ENCODE results near the gene BAHCC1.

The BAHCC1 gene

GRCh38 chr17:81367171-81367570, 28.1 kb upstream of the BAHCC1 start:
- DNase-seq (ENCODE audit: low spot score), result no peak

DNA sequence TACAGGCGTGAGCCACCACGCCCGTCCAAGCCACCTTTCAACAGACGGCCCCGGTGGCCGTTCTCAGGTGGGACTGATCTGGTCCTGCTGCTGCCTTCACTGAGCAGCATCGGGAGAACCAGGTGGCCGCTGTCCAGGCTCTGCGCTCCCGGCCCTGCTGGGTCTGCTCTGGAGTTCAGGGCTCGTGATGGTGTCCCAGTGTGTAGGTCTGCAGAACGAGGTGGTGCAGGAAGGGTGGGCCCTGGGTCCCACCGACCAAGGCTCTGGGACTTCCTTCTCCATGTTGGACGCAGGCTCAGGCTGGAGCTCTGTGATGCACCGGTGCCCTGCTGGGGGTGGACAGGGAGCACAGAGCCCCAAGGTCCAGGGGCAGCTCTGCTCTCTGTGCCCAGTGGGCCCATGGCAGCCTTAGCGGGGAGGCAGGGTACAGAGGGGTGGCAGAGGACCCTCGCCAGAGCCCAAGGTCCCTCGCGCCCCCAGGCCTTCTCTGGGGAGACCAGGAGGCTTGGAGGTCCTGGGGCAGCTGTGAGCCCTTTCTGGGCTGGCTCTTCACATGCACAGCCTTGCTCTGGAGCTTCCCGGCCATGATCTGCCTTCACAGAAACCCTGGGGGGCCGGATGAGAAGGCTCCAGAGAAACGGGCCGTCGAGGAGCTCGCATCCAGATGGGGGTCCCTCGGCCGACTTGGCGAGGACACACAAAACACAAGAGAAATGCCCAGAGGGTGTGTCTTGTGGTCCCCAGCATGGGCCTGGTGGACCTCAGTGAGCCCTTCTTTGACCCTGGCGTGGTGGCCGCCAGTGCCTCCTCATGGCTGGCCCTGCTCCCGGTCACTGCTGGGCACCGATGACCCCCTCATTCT, 26.9 kb upstream of the BAHCC1 start:
- DNase-seq (ENCODE audit: low spot score), result peak; percentile 63

DNA sequence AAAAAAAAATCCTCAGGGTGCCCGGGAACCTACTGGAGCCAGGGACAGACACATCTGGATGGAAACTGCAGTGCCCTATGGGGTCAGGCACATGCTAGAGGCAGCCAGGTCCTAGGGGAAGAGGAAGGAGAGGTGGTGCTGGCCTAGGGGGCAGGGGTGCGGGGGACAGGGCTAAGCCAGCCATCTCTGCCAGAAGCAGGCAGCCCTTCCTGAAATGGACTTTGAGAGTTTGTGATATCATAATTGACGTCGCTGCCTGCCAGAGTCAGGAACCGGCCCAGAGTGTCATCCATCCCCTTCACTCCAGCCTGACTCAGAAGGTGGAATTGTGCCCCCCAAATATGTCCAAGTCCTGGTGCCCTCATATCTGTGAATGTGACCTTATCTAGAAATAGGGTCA, 25.0 kb upstream of the BAHCC1 start:
- no peak for DNase-seq (ENCODE audit: low spot score)

DNA sequence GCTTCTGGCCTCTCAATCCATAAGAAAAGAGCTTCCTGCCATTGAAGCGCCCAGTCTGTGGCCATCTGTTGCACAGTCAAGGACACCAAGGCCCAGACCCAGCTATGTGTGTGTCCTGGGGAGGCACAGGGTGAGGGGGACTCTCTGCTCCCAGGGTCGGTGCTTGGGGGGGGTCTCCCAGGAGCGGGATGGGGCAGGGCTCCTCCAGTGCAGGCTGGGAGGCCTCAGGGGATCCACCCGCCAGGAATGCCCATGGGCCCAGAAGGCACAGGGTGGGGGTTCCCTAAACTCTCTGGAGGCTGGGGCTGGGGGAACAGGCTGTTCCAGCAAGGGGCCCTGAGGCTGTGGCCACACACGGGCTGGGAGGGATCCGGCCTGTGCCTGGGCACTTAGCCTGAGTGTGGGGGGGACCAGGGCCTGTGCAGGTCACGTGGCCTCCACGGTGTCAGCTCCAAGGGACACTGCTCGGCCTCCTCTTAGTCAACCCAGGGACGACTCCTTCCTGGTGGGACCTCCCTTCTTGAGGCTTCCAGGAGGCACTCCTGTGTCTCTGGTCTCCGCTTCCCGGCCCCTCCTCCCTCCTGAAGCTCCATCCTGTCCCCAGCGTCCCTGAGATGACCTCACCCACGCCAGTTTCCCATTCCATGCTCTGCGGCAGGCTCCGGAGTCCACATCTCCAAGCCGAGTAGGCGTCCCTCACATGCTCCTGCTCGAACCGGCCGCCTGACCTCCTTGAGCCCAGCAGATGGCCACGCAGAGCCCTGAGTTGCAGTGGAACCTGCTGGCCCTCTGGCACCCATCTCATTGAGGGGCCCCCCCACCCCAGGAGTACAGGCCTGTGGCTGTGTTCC, 23.1 kb upstream of the BAHCC1 start:
- no peak for DNase-seq (ENCODE audit: low spot score)

DNA sequence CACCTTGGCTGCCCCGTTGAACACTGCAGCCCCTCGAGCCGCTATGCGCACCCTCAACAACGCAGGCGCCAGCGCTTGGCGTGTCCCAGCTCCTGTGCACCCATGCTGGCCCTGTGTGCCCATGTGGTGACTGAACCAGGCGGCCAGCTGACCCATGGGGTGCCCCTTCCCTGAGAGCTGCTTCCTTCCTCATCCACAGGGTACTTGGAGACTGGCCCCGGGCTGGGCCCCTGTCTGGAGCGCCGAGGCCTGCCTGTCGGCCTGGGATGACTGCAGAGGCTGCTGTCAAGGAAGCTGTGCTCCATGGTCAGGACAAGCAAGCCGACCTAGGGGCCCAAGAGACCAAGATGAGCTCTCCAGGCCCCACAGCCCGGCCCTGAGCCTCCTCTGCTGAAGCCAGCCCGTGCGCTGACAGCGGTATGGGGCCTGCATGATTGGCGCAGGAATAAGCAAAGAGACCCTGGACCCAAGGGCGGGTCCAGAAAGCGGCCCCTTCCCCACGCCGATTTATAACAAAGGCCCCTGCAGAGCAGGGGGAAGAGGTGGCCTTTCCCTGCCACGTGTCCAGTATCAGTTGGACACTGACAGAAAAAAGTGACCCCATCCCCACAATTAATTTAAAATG, 21.6 kb upstream of the BAHCC1 start:
- DNase-seq (ENCODE audit: low spot score), result peak; percentile 45

DNA sequence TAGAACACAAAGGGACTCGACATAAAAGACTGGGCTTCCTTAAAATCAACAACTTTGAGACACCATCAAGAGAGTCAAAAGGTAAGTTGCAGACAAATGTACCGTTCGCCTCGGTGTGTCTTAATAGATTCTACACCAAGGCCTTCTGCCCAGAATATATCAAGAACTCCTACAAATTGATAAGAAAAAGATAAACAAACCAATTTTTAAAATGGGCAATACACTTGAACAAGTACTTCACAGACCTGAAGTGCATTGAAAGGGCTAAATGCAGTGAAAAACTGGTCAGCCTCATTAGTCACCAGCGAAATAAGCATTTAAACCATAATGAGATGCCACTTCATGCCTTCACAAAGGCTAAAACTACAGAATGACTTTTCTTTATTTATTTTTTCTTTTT, 20.4 kb upstream of the BAHCC1 start:
- DNase-seq (ENCODE audit: low spot score), result no peak

GRCh38 chr17:81376946-81377714, 18.1 kb upstream of the BAHCC1 start:
- DNase-seq (ENCODE audit: low spot score), result peak; percentile 37

GRCh38 chr17:81378941-81379511, 16.2 kb upstream of the BAHCC1 start:
- DNase-seq (ENCODE audit: low spot score), result peak; percentile 59

DNA sequence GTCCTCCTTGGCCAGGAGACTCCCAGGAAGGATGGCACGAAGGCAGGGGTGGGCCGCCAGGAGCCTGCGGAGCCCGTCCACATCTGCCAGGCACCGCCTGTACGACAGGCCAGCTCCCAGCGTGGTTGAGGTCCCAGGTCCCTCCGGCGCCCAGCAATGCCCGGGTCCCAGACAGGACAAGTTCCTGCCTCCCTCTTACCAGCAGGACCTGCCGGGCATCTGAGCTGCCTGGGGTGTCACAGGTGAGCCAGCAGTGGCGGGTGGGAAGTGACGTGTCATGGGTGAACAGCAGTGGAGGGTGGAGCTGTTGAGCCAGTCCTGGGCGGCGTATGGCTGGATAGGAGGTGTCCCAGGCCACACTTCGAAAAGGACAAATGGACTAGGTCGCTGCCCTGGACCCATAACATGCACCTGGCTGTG, 15.7 kb upstream of the BAHCC1 start:
- peak; percentile 64 for DNase-seq (ENCODE audit: low spot score)

GRCh38 chr17:81380131-81380530, 15.1 kb upstream of the BAHCC1 start:
- DNase-seq (ENCODE audit: low spot score), result peak; percentile 52

- peak; percentile 67 for DNase-seq (ENCODE audit: low spot score)
Measured at GRCh38 chr17:81380666-81381518, 14.4 kb upstream of the BAHCC1 start.

DNA sequence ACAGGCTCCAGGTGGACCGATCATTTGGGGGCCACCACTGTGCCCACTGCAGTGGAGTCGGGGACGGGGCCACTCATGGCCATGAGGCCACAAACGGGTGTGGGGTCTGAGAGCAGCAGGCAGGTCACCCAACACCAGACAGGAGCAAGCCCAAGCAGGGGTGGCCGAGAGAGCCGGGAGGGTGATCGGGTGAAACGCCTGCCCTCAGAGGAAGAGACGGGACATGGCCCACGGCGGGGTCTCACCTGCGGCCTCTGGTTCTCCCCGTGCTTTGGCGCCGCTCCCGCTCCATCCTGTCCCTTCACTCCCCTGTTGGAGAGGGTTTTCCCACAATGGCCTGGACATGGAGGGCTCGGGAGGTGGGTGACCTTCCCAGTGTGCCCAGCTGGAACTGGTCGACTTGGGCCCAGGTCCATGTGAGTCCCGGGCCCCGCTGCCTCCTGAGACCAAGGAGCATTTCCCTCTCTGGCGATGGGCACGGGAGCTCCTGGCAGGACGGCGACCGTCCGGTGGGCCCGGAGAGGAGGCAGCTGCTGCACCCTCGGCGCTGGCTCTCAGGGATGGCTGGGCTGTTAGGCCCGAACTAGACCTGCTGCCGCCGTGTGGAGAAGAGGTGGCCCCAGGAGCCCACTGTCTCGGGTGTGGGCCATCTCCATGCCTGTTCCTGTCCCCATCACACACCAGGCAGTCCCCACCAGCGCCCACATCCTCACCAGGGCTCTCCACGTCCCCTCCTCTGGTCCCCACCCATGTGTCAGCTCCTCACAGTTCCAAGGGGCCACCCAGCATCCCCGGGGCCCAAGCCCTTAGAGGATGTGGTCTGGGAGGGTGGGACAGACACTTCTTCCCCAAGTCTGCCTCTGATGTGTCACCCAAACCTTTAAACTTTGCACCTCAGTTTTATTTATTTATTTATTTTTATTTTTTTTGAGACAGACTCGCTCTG, 13.4 kb upstream of the BAHCC1 start:
- DNase-seq (ENCODE audit: low spot score), result peak; percentile 47

GRCh38 chr17:81382851-81383250, 12.4 kb upstream of the BAHCC1 start:
- no peak for DNase-seq (ENCODE audit: low spot score)

DNA sequence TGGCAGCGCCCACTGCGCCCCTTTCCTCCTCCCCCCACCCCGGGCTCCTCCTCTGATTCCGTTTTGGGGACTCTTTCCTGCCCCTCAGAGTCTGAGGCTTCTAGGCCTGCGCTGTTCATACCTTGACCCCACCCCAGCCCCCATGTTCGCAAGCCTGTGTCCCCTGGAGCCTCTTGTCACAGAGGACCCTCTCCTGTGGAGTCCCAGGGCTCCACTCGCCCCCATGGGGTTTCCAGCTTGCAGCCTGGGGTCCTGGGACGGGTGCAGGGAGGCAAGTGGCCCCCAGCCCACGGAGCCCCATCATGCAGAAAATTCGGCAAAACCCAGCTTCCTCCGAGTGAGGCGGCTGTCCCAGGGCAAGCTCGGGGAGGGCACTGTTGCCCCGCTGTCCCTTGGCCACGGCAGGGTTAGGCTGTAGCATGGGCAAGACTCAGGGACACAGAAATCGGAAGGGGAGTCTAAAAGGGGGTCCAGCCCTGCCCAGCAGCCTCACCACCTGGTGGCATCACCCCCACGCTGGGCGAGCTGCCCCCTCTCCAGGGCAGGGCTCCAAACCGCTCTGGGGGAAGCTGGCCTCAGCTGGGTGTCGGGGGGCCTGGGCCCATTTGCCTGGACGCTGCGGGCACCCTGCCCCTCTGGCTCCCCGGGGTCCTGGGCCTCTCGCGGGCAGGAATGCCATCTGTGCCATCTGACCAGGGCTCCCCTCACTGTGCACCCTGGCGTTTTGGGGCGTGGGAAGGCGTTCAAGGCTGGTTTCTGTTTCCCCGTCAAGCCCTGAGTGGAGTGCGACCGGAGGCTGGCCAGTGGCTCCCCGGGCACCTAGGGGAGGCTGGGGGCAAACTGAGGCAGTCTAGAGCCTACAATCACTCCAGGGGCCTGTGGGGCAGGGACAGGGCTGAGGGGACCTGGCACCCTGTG, 11.5 kb upstream of the BAHCC1 start:
- DNase-seq (ENCODE audit: low spot score), result no peak

GRCh38 chr17:81384929-81385319, 10.3 kb upstream of the BAHCC1 start:
- DNase-seq (ENCODE audit: low spot score), result no peak

GRCh38 chr17:81385320-81386111, 9.7 kb upstream of the BAHCC1 start:
- DNase-seq (ENCODE audit: low spot score), result no peak

DNA sequence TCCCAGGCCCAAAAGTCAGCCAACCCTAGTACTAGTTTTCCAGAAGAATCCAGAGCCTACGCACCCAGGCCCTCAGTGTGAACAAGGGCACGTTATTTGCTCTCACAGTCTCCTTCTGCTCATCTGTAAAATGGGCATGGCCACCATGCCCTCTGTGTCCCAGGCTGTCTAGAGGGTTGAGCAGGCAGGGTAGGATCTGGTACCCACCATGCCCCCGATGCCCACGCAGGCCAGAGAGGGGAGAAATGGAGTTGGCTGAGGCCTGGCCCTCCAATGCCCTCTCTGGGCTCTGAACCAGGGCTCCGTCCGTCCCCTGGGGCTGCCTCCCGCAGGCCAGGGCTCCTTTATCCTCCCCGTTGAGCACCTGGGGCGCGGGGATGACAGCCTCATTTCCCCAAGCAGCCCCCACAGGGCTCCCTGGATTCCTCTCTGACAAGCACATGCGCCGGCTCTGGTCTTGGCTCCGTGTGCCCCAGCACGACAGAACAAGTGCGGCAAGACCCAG, 9.1 kb upstream of the BAHCC1 start:
- no peak for DNase-seq (ENCODE audit: low spot score)
